H1 (cell line): Measurements from ENCODE around the gene CLEC16A. TPM values are rescaled to one million over a fixed set of nuclear protein-coding genes. Genes with fewer than 3 reads are reported as not detected.

Source experiments
- CTCF ChIA-PET: fragments of 300-600 bp; sonication (Branson Sonifier 250); formaldehyde crosslinking; loops from one replicate; lab custom pipeline; 2021; ENCODE audit not compliant: partially characterized antibody; lab: Charles Lee
- POLR2A ChIA-PET: fragments of 300-600 bp; sonication (Branson Sonifier 250); formaldehyde crosslinking; loops from one replicate; lab custom pipeline; 2021; ENCODE audit warnings: inconsistent platforms; ENCODE audit not compliant: partially characterized antibody; lab: Charles Lee
- DNase-seq, 2 experiments: peaks; one replicate each; pipeline versions ENCODE4 v3.0.0 to v3.0.0-alpha.2; 2010 to 2022; ENCODE audit warnings: low spot score in 2 of 2, low read depth in 1 of 2, mixed read lengths in 1 of 2
- FAIRE-seq: peaks from 2 replicates; lab custom pipeline; 2011; peaks lifted over from hg19 to GRCh38; lab: Jason Lieb, UNC
- H2AFZ ChIP-seq: 2 replicates; pipeline ENCODE4 v1.8.1; 2012; ENCODE audit warnings: low read length, inconsistent platforms
- H2AK5ac ChIP-seq: 2 replicates; pipeline ENCODE4 v1.6.1; 2013; ENCODE audit warnings: low read depth, low read length
- H2BK120ac ChIP-seq: replicated peaks from 2 replicates; pipeline ENCODE3; 2013; ENCODE audit warnings: low read depth, low read length, inconsistent platforms
- H2BK12ac ChIP-seq: 2 replicates; pipeline ENCODE4 v1.6.1; 2013; ENCODE audit warnings: low read depth, low read length
- H2BK15ac ChIP-seq: 2 replicates; pipeline ENCODE4 v1.6.1; 2013; ENCODE audit warnings: low read length
- H2BK20ac ChIP-seq: 2 replicates; pipeline ENCODE4 v1.6.1; 2013; ENCODE audit warnings: low read length
- H2BK5ac ChIP-seq: 2 replicates; pipeline ENCODE4 v1.6.1; 2013; ENCODE audit warnings: low read depth, low read length
- H3K14ac ChIP-seq: 2 replicates; pipeline ENCODE4 v1.6.1; 2013; ENCODE audit warnings: inconsistent platforms; ENCODE audit not compliant: insufficient read length
- H3K18ac ChIP-seq: 2 replicates; pipeline ENCODE4 v1.6.1; 2013; ENCODE audit warnings: low read length; ENCODE audit errors: extremely low read depth
- H3K23ac ChIP-seq: 2 replicates; pipeline ENCODE4 v1.6.1; 2013; ENCODE audit warnings: inconsistent platforms; ENCODE audit not compliant: insufficient read length
- H3K23me2 ChIP-seq: 2 replicates; pipeline ENCODE4 v1.6.1; 2013; ENCODE audit warnings: low read depth, low read length
- H3K27ac ChIP-seq: 2 replicates; pipeline ENCODE4 v1.6.1; 2011; ENCODE audit warnings: low read depth, low read length, inconsistent platforms
- H3K27me3 ChIP-seq, 4 experiments: replicated peaks in 1 of 4; 1 replicate in 1 of 4; 2 replicates in 3 of 4; pipeline versions ENCODE4 v1.6.1 to v1.8.1; 2011 to 2013; ENCODE audit warnings: low read length in 3 of 4, mild to moderate bottlenecking in 3 of 4, inconsistent platforms in 2 of 4, mixed read lengths in 2 of 4, moderate library complexity in 1 of 4; ENCODE audit not compliant: control insufficient read depth in 3 of 4, insufficient read depth in 3 of 4; ENCODE audit errors: extremely low read depth in 1 of 4
- H3K36me3 ChIP-seq, 4 experiments: 2 replicates each; pipeline versions ENCODE4 v1.6.1 to v1.8.1; 2011 to 2013; ENCODE audit warnings: mild to moderate bottlenecking in 4 of 4, low read length in 3 of 4, moderate library complexity in 2 of 4, control low read depth in 1 of 4, inconsistent platforms in 1 of 4; ENCODE audit not compliant: insufficient read depth in 4 of 4, control insufficient read depth in 2 of 4
- H3K4ac ChIP-seq: replicated peaks from 2 replicates; pipeline ENCODE3; 2013; ENCODE audit warnings: low read length, low read depth, mixed read lengths, inconsistent platforms; ENCODE audit not compliant: insufficient read length
- H3K4me1 ChIP-seq, 4 experiments: replicated peaks in 1 of 4; 1 replicate in 1 of 4; 2 replicates in 3 of 4; pipeline versions ENCODE4 v1.6.1 to v1.8.1; 2011 to 2013; ENCODE audit warnings: low read length in 3 of 4, inconsistent platforms in 2 of 4, mixed read lengths in 1 of 4; ENCODE audit not compliant: insufficient read depth in 4 of 4, control insufficient read depth in 3 of 4
- H3K4me2 ChIP-seq, 2 experiments: 2 replicates each; pipeline versions ENCODE4 v1.6.1 to v1.8.1; 2011 to 2013; ENCODE audit warnings: low read depth in 2 of 2, low read length in 2 of 2, control low read depth in 1 of 2, inconsistent platforms in 1 of 2, mild to moderate bottlenecking in 1 of 2; ENCODE audit not compliant: insufficient read depth in 1 of 2
- H3K4me3 ChIP-seq, 4 experiments: fragments of 200-600, 300-600 bp in 1 of 4; sonication (generic), shearing (Covaris generic), sonication (Bioruptor Twin) in 1 of 4; 2 replicates each; pipeline versions ENCODE4 v1.5.1 to v1.8.1; 2011 to 2016; ENCODE audit warnings: low read length in 4 of 4, low read depth in 3 of 4, control low read depth in 2 of 4, inconsistent platforms in 2 of 4, mild to moderate bottlenecking in 2 of 4, mixed read lengths in 1 of 4, moderate library complexity in 1 of 4; ENCODE audit not compliant: insufficient read depth in 2 of 4; ENCODE audit errors: extremely low read depth in 1 of 4
- H3K56ac ChIP-seq: replicated peaks from 2 replicates; pipeline ENCODE3; 2013; ENCODE audit warnings: low read depth, mild to moderate bottlenecking, mixed read lengths, low read length, inconsistent platforms; ENCODE audit not compliant: insufficient read length
- H3K79me1 ChIP-seq: 2 replicates; pipeline ENCODE4 v1.6.1; 2013; ENCODE audit warnings: low read depth, low read length, control low read depth
- H3K79me2 ChIP-seq, 2 experiments: 2 replicates each; pipeline versions ENCODE4 v1.6.1 to v1.8.1; 2012 to 2013; ENCODE audit warnings: low read length in 2 of 2, mild to moderate bottlenecking in 2 of 2, inconsistent platforms in 1 of 2; ENCODE audit not compliant: insufficient read depth in 2 of 2, control insufficient read depth in 1 of 2
- H3K9ac ChIP-seq, 4 experiments: replicated peaks in 1 of 4; 1 replicate in 1 of 4; 2 replicates in 3 of 4; pipeline versions ENCODE4 v1.6.1 to v1.8.1; 2011 to 2013; ENCODE audit warnings: low read depth in 3 of 4, low read length in 3 of 4, control low read depth in 2 of 4, mild to moderate bottlenecking in 2 of 4, moderate library complexity in 2 of 4, inconsistent platforms in 1 of 4; ENCODE audit errors: extremely low read depth in 1 of 4
- H3K9me3 ChIP-seq, 2 experiments: 2 replicates each; pipeline versions ENCODE4 v1.6.1 to v1.8.1; 2012 to 2013; ENCODE audit warnings: mild to moderate bottlenecking in 2 of 2, moderate library complexity in 2 of 2, control low read depth in 1 of 2, inconsistent platforms in 1 of 2, low read depth in 1 of 2, low read length in 1 of 2, mixed read lengths in 1 of 2; ENCODE audit not compliant: insufficient read depth in 2 of 2
- H4K20me1 ChIP-seq, 2 experiments: replicated peaks in 1 of 2; 2 replicates each; pipeline versions ENCODE3 to v1.8.1; 2011 to 2013; ENCODE audit warnings: inconsistent platforms in 2 of 2, low read length in 2 of 2, mild to moderate bottlenecking in 1 of 2; ENCODE audit not compliant: insufficient read depth in 2 of 2, control insufficient read depth in 1 of 2
- H4K5ac ChIP-seq: 2 replicates; pipeline ENCODE4 v1.6.1; 2013; ENCODE audit warnings: low read length, low read depth, mixed read lengths, inconsistent platforms; ENCODE audit not compliant: insufficient read length
- H4K8ac ChIP-seq: 2 replicates; pipeline ENCODE4 v1.8.0; 2013; ENCODE audit warnings: mild to moderate bottlenecking, moderate library complexity, low read length, inconsistent platforms; ENCODE audit not compliant: insufficient read depth; ENCODE audit errors: extremely low read depth
- H4K91ac ChIP-seq: replicated peaks from 2 replicates; pipeline ENCODE3; 2013; ENCODE audit warnings: low read length, mixed read lengths, inconsistent platforms; ENCODE audit not compliant: insufficient read length
- ASH2L ChIP-seq: fragments of 200-600, 300-600 bp; sonication (generic); IDR thresholded peaks from one replicate; pipeline ENCODE4 v1.7.1; 2017; ENCODE audit warnings: low read length
- CBX8 ChIP-seq: fragments of 300-800, 300-1000 bp; sonication (generic); IDR thresholded peaks from 2 replicates; pipeline ENCODE4 v1.7.1; 2016; ENCODE audit warnings: low read depth, low read length, borderline replicate concordance
- CTBP2 ChIP-seq: IDR thresholded peaks from 2 replicates; pipeline ENCODE4 v1.7.0; 2011; ENCODE audit warnings: borderline replicate concordance, mild to moderate bottlenecking, moderate library complexity, mixed read lengths, low read length; ENCODE audit not compliant: insufficient read depth, insufficient read length
- EZH2 ChIP-seq: fragments of 200-600 bp; sonication (generic); IDR thresholded peaks from 2 replicates; pipeline ENCODE4 v1.7.1; 2012; ENCODE audit warnings: low read depth, mild to moderate bottlenecking, moderate library complexity, low read length, inconsistent platforms; ENCODE audit not compliant: severe bottlenecking
- HDAC2 ChIP-seq, 2 experiments: fragments of 300-600 bp in 1 of 2; sonication (generic) in 1 of 2; IDR thresholded peaks; 2 replicates each; pipeline ENCODE4 v1.6.1; 2011 to 2012; ENCODE audit warnings: low read depth in 2 of 2, low read length in 2 of 2, mild to moderate bottlenecking in 2 of 2, moderate library complexity in 2 of 2, borderline replicate concordance in 1 of 2, inconsistent platforms in 1 of 2
- JUND ChIP-seq: IDR thresholded peaks from 2 replicates; pipeline ENCODE4 v1.6.1; 2011; ENCODE audit warnings: mild to moderate bottlenecking, improper control_type of control experiment, low read length
- MAX ChIP-seq: IDR thresholded peaks from 2 replicates; pipeline ENCODE4 v1.6.1; 2012; ENCODE audit warnings: inconsistent platforms
- POLR2AphosphoS5 ChIP-seq: IDR thresholded peaks from 2 replicates; pipeline ENCODE4 v1.6.1; 2011; ENCODE audit warnings: low read depth, low read length
- SIX5 ChIP-seq: IDR thresholded peaks from 2 replicates; pipeline ENCODE4 v1.6.1; 2011; ENCODE audit warnings: mild to moderate bottlenecking, low read depth, low read length
- SP1 ChIP-seq: IDR thresholded peaks from 2 replicates; pipeline ENCODE4 v1.6.1; 2011; ENCODE audit warnings: low read depth, low read length
- WGBS, 2 experiments: shearing (Covaris generic) in 1 of 2; methylation state at CpG; one replicate each; pipeline versions ENCODE4 v1.1.6 to v1.1.7; 2013 to 2015; ENCODE audit warnings: low lambda C conversion rate in 2 of 2, mixed read lengths in 2 of 2, inconsistent platforms in 1 of 2, low coverage in 1 of 2, missing lambda C conversion rate in 1 of 2; ENCODE audit not compliant: insufficient replicate concordance in 2 of 2, insufficient coverage in 1 of 2, insufficient read length in 1 of 2; ENCODE audit errors: extremely low coverage in 1 of 2, missing lambda C conversion rate in 1 of 2; 5-methylcytosine and 5-hydroxymethylcytosine counted together
- polyA plus RNA-seq, 7 experiments: library from polyadenylated mRNA; depleted of rRNA in 3 of 7; stranded (reverse) in 5 of 7; unstranded in 2 of 7; fragments of >200 nt in 5 of 7; fragments of 200-250 nt in 2 of 7; gene quantifications; 1 replicate in 5 of 7; 2 replicates in 1 of 7; 4 replicates in 1 of 7; pipeline versions ENCODE4 v1.2.1 to v1.2.3, GENCODE V29; 2011 to 2013; ENCODE audit warnings: missing spikeins in 2 of 7, mixed read lengths in 2 of 7
- total RNA-seq: library from RNA; stranded (reverse); fragmentation: NEBNext Ultra II Directional; extraction: Animal tissue kit (Norgen Biotek cat#: 25700); gene quantifications from 2 replicates; pipeline ENCODE4 v1.2.1, GENCODE V29; 2021

The CLEC16A gene
- total and polyA plus RNA-seq, 2 of the 8 experiments (the other 6 are each of a cell fraction or from before 2014, with no cell fraction given): 7.6 to 19.3 TPM

DNA sequence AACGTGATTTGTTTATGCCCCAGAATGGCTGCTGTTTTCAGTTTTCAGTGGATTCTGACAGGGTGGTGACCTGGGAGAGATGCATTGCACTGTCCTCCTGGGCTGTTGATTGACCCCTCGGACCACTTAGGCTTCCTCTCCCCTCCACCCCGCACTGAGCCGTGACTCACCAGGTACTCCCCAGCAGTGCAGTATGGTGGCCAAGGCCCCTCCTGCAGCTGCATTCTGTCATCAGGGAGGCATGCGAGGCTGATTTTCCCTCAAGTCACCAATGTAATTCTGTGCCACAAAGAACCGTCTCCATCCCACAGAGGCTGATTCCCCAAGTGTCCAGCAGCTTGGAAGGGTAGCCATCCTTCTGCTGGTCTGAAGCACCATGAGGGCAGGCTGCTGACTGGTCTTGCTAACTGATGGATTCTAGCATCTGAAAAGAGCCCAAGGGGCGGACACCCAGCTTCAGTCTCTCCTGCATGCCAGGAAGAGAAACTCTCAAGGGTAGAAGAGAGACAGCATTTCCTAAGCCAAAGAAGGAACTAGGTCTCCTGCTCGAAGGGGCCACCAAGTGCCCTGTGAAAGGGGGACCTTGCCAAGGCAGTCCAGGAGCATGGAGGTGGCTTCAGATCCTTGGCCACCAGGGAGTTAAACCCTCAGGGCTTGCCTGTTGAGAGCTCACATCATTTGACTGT lies 163.6 kb downstream of the CLEC16A start:
- CTCF ChIA-PET: interaction anchor here (1.3 kb wide), 1 partner anchor 144 kb away, joined by 4 read pairs; no protein-coding TSS in a partner anchor
- Histone ChIP-seq H4K5ac (no peak overlapping the region), H3K79me2 (no peaks in the 10 kb centered on the region), H4K20me1 (no peaks in the 10 kb centered on the region), H2BK5ac (no peak overlapping the region), H3K4me3 (no peak overlapping the region), H2AFZ (no peak overlapping the region), H3K27me3 (no peaks in the 10 kb centered on the region), H4K8ac (no peak overlapping the region), H3K23ac (no peak overlapping the region), H3K4me1 (no peaks in the 10 kb centered on the region; a peak in 1 of 7 replicates), H3K4ac (no peak overlapping the region), H3K14ac (no peak overlapping the region), H3K9me3 (no peaks in the 10 kb centered on the region), H3K9ac (no peak overlapping the region), H3K36me3 (no peaks in the 10 kb centered on the region), H2BK15ac (no peak overlapping the region), H3K56ac (no peak overlapping the region), H2AK5ac (no peak overlapping the region), H3K18ac (no peak overlapping the region; the same call in 1 of the 2 replicates), H3K23me2 (no peaks in the 10 kb centered on the region), H2BK12ac (no peak overlapping the region), H3K27ac (no peak overlapping the region), H2BK20ac (no peak overlapping the region), H3K79me1 (no peaks in the 10 kb centered on the region), H2BK120ac (no peak overlapping the region), H3K4me2 (no peak overlapping the region), H4K91ac (no peak overlapping the region)
- 88% methylated on average over 8 of the region's 8 CpGs; no CpG with 5 or more reads in 1 of the 2 experiments for WGBS, 2 experiments
- POLR2A ChIA-PET: interaction anchor here (1.0 to 1.1 kb wide), 2 partner anchors 9 to 13 kb away, joined by 3 read pairs; no protein-coding TSS in a partner anchor
- DNase-seq (no peak), FAIRE-seq (no peak)
- TF ChIP-seq JUND: no peak
- no peak for TF ChIP-seq MAX
- no peak for TF ChIP-seq POLR2AphosphoS5
- no peak for TF ChIP-seq HDAC2 (IDR thresholded peaks at IDR 0.05; ENCODE audit: borderline replicate concordance in 1 of 2, low read depth in 2 of 2, low read length in 2 of 2)
- TF ChIP-seq SIX5: no peak
- no peak for TF ChIP-seq CTBP2
- no peak for TF ChIP-seq SP1
- TF ChIP-seq ASH2L: no peak
- no peak for TF ChIP-seq CBX8
- TF ChIP-seq EZH2: no peak
